Breast epithelium (tissue), 3 donors: ENCODE results near the gene PLXNA4.

ENCODE experiments used
- CTCF ChIP-seq, 3 donors: fragments of 450-650 bp; IDR thresholded peaks; one replicate each; pipeline ENCODE4 v1.5.1; 2016 to 2017; ENCODE audit warnings: antibody characterized with exemption in 3 of 3, mild to moderate bottlenecking in 3 of 3, moderate library complexity in 3 of 3
- POLR2A ChIP-seq: fragments of 450-650 bp; IDR thresholded peaks from one replicate; pipeline ENCODE4 v1.6.1; 2016; ENCODE audit warnings: antibody characterized with exemption, mild to moderate bottlenecking, moderate library complexity
- POLR2AphosphoS5 ChIP-seq, 3 donors: sonication (generic); formaldehyde crosslinking; IDR thresholded peaks; one replicate each; pipeline ENCODE4 v1.6.1; 2017; ENCODE audit warnings: antibody characterized with exemption in 3 of 3

DNA sequence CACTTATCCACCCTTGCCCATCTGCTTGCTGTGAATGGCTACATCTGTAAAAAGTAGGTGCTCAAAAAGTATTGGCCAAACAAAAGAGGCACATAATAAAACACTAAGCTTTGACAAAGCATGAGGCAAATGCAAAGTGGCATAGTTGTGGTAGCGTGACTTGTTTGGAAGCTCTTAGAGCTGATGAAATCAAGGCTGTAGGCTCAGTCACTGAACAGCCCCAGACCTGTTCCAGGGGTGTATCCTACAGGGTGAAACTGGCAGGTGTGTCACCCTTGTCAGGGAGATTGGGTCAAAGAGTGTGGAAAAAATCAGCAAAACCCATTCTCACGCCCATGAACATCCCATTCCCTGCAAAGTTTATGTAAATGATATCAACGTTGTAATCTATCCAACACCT, 427.4 kb downstream of the PLXNA4 start:
- no peak for TF ChIP-seq CTCF (IDR thresholded peaks at IDR 0.05)
- no peak for TF ChIP-seq POLR2AphosphoS5 (IDR thresholded peaks at IDR 0.05)
- TF ChIP-seq POLR2A: no peak
